GM19240 (cell line): Measurements from ENCODE around the gene ARL5B.
A peak's percentile ranks its signal among the peaks of the same experiment; 100 is the strongest.
"Not testable (repeated sequence)": the region's sequence is repeated elsewhere in the genome, so short reads cannot be mapped to it uniquely, and the experiment has no call there.

Source experiments
- DNase-seq: peaks from one replicate; pipeline ENCODE4 v3.0.0; 2011; ENCODE audit warnings: low spot score; ENCODE audit not compliant: insufficient read length

Gene ARL5B

GRCh38 chr10:18659125-18659818 lies at the start of gene ARL5B:
ARL5B (plus strand) TSS chr10:18659431; CDS start chr10:18659638, 207 bp downstream.
- DNase-seq, result peak; percentile 47

- no peak for DNase-seq
Measured at GRCh38 chr10:18610517-18610916, 48.7 kb upstream of the ARL5B start.

GRCh38 chr10:18611168-18611567 lies 48.1 kb upstream of the ARL5B start:
- DNase-seq, result no peak

GRCh38 chr10:18615618-18616017 lies 43.6 kb upstream of the ARL5B start:
- DNase-seq, result no peak

GRCh38 chr10:18616337-18616736 lies 42.9 kb upstream of the ARL5B start:
- no peak for DNase-seq

- no peak for DNase-seq
Measured at GRCh38 chr10:18619016-18619415, 40.2 kb upstream of the ARL5B start.

GRCh38 chr10:18620856-18621255 lies 38.4 kb upstream of the ARL5B start:
- DNase-seq, result no peak

- DNase-seq, result not testable (repeated sequence)
Measured at GRCh38 chr10:18623671-18624070, 35.6 kb upstream of the ARL5B start.

GRCh38 chr10:18625886-18626285 lies 33.3 kb upstream of the ARL5B start:
- no peak for DNase-seq

GRCh38 chr10:18627452-18628018 lies 31.7 kb upstream of the ARL5B start:
- DNase-seq, result not testable (repeated sequence)

- not testable (repeated sequence) for DNase-seq
Measured at GRCh38 chr10:18632500-18632899, 26.7 kb upstream of the ARL5B start.

GRCh38 chr10:18635995-18636394 lies 23.2 kb upstream of the ARL5B start:
- DNase-seq, result no peak

- DNase-seq, result not testable (repeated sequence)
Measured at GRCh38 chr10:18637400-18637799, 21.8 kb upstream of the ARL5B start.

- DNase-seq, result not testable (repeated sequence)
Measured at GRCh38 chr10:18639719-18640118, 19.5 kb upstream of the ARL5B start.

GRCh38 chr10:18647151-18647550 lies 12.1 kb upstream of the ARL5B start:
- DNase-seq, result no peak

- no peak for DNase-seq
Measured at GRCh38 chr10:18647945-18648344, 11.3 kb upstream of the ARL5B start.

GRCh38 chr10:18649364-18649959 lies 9.8 kb upstream of the ARL5B start:
- no peak for DNase-seq

- no peak for DNase-seq
Measured at GRCh38 chr10:18650404-18650997, 8.7 kb upstream of the ARL5B start.

GRCh38 chr10:18651324-18652007 lies 7.8 kb upstream of the ARL5B start, which contains the start of gene NSUN6:
NSUN6 (minus strand) TSS chr10:18651587; CDS start chr10:18651203, 384 bp downstream.
- DNase-seq, result peak; percentile 43

- DNase-seq, result no peak
Measured at GRCh38 chr10:18653112-18653511, 6.1 kb upstream of the ARL5B start.

GRCh38 chr10:18656724-18657123 lies 2.5 kb upstream of the ARL5B start:
- no peak for DNase-seq
